GM19099 (cell line): Measurements from ENCODE around the gene RTN4RL1.

Source experiments
- POLR2A ChIP-seq: IDR thresholded peaks from 3 replicates; pipeline ENCODE4 v1.6.1; 2011; ENCODE audit warnings: low read depth; ENCODE audit not compliant: insufficient read length; ENCODE audit errors: extremely low read depth

Gene RTN4RL1

GRCh38 chr17:2015314-2015713, 9.8 kb downstream of the RTN4RL1 start:
- TF ChIP-seq POLR2A = no peak

DNA sequence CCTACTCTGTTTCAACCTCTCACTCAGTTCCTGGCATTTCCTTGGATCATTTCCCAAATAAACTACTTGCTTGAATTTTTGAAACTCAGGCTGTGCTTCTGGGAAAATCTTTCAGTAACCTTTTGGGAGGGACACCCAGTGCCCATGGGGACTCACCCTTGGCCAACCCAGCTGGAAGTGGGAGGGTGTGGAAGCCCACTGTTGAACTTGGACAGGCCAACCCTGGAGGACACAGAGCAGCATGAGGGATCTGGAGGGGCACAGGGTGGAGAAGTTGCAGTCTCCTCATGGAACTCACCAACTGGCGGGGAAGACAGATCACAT, 11.2 kb downstream of the RTN4RL1 start:
- TF ChIP-seq POLR2A = no peak

GRCh38 chr17:2012499-2012898, 12.6 kb downstream of the RTN4RL1 start:
- TF ChIP-seq POLR2A = no peak

DNA sequence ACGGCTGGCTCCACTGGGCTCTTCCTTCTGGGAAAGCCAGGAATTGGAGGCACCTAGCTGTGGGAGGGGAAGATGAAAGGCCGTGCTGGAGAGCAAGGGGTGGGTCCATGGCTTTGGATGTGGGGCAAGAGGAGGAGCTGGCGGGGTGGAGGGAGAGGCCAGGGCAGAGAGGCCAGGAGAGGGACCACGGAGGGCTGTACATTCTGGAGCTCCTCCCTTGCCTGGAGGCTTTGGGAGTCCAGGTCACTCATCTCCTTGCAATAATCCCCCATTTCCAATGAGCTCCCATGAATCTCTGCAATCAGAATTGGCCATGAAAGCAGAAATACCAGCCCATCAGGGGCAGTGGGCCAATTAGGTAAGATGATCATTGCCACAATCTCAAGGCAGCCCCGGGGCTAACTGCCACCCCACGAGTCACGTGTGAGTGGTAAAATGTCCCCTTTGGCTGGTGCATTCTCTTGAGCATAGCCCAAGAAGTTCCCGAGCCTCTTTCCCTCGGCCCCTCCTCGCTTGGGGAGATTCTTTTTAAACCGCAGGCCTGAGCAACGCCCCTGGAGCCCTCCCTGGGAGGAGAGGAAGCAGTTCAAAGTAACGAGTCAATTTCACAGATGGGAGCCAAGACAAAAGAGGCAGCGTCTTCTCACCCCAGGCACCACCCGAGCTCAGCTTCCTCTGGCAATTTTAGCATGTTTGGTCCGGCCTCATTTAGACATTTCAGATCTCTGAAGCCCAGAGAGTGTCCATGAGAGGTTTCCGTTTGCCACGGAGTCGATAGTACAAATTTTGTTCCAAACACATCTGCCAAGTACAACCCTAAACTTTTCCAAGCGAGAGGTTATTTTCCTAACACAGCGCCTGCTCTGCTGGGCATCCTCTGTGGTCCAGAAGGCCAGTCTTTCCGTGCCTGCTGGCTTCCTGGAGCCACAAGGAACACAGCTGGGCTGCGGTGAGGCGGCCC, 13.4 kb downstream of the RTN4RL1 start:
- TF ChIP-seq POLR2A = no peak

DNA sequence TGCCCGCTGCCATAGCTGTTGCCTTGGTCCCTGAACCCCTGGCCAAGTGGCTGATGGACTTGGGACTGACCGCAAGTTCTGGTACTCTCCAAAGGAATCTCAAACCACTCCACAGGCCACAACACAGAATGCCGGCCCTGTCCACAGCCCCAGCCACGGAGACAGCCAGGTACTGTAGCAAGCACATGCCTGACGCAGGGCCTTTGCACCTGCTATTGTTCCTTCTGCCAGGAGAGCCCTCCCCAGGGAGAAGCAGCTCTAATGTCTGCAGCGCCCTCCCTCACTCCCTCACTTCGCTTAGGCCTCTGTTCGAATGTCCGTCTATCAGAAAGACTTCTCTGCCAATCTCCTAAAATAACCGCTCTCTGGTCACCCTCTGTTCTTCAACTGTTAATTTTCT, 15.4 kb downstream of the RTN4RL1 start:
- no peak for TF ChIP-seq POLR2A

DNA sequence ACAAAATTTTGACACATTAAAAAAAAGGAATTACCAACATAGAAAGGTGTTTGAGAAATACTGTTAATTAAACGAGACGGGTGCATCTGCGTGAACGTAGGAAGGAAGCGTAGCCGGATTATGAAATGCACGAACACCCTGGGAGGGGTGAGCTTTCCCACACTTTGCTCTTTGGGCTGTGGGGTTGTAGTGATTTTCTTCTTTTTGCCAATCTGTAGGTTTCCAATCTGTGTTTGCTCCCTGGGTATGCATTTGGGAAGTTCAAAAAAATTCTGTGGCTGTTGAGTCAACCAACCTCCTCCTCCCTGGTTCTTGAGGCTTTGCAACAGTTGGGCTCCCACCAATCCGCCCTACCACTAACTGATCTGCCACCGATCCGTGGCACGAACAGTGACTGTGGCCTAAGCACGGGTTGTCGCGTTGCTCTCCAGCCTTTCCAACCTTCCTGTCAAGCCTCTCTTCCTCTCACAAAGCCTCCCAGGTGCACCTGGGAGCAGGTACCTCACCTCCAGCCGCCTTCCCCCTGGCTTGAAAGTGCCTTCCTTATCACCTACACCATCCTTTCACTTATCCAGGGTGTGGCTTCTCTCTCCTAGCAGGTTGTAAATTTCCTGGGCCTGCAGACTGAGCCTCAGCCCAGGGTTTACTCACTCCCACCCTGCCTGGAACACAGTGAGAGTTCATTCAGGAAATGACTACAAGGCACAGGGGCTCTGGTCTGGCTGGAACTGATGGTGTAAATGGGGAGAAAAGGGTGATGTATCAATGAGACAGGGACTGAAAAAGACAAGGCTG, 16.6 kb downstream of the RTN4RL1 start:
- no peak for TF ChIP-seq POLR2A

GRCh38 chr17:2004435-2004952, 20.6 kb downstream of the RTN4RL1 start:
- TF ChIP-seq POLR2A = no peak

- no peak for TF ChIP-seq POLR2A
Observed at GRCh38 chr17:2003525-2003924, 21.6 kb downstream of the RTN4RL1 start.

GRCh38 chr17:2002767-2003329, 22.3 kb downstream of the RTN4RL1 start:
- TF ChIP-seq POLR2A = no peak

- no peak for TF ChIP-seq POLR2A
Observed at GRCh38 chr17:1999557-2000251, 25.4 kb downstream of the RTN4RL1 start.

GRCh38 chr17:1997927-1998742, 27.0 kb downstream of the RTN4RL1 start:
- no peak for TF ChIP-seq POLR2A

DNA sequence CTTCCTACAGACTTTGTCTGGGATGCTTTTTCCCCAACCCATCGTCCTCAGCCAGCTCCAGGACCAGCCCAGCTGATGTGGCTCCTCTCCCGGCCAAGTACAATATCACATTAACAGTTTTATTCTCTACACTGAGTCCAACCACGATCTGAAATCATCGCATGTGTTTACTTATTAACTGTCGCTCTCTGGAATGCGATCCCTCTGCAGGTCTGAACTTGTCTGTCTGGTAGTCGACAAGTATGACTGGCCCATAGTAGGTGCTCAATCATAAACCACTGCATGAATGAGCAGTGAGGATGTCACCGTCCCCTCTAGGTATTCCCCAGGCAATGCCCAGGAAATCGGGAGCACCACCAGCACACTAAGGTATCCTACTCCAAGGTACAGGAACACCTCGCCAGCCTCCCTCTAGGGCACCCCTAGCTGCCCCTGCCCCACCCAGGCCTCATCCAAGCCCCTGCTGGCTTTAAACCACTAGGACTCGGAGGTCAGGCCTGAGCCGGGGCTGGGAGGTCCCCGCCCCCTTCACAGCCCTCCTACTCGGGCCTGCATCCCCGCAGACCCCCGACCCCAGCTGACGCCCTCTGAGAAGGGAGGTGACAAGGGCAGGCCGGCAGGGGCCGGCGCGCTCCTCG, 27.7 kb downstream of the RTN4RL1 start:
- no peak for TF ChIP-seq POLR2A

GRCh38 chr17:1996800-1997288, 28.3 kb downstream of the RTN4RL1 start:
- TF ChIP-seq POLR2A = no peak
